BJ (cell line): Measurements from ENCODE around the gene STXBP5L. TPM values are rescaled to one million over a fixed set of nuclear protein-coding genes. Genes with fewer than 3 reads are reported as not detected.

Experiments used
- CTCF ChIA-PET: fragments of 350-600 bp; formaldehyde crosslinking; extraction: SDS; loops from one replicate; lab custom pipeline; 2021; ENCODE audit warnings: antibody characterized with exemption, inconsistent platforms; lab: Yijun Ruan, JAX
- POLR2A ChIA-PET: fragments of 300-600 bp; sonication (Branson Sonifier 250); formaldehyde crosslinking; extraction: SDS; loops from one replicate; lab custom pipeline; 2021; ENCODE audit warnings: antibody characterized with exemption; lab: Charles Lee
- DNase-seq: peaks from one replicate; pipeline ENCODE4 v3.0.0-alpha.2; 2011; ENCODE audit warnings: low read depth
- H3K27me3 ChIP-seq: 2 replicates; pipeline ENCODE4 v1.6.0; 2011; ENCODE audit warnings: low read length; ENCODE audit not compliant: control insufficient read depth, insufficient read depth
- H3K36me3 ChIP-seq: 2 replicates; pipeline ENCODE4 v1.5.1; 2011; ENCODE audit warnings: low read length; ENCODE audit not compliant: control insufficient read depth, insufficient read depth
- H3K4me3 ChIP-seq: 2 replicates; pipeline ENCODE4 v1.5.1; 2011; ENCODE audit warnings: low read depth, mild to moderate bottlenecking, control low read depth, low read length
- polyA plus RNA-seq: library from polyadenylated mRNA; depleted of rRNA; stranded (reverse); fragments of >200 nt; gene quantifications from 2 replicates; pipeline ENCODE4 v1.2.3, GENCODE V29; 2011
- TF ChIP-seq, protein P1 (sequence below): IDR thresholded peaks from 2 replicates; pipeline ENCODE4 v1.5.1; 2011; ENCODE audit warnings: low read depth, mild to moderate bottlenecking, control low read depth, inconsistent platforms, low read length, moderate library complexity; ENCODE audit not compliant: insufficient read depth

Gene STXBP5L
- polyA plus RNA-seq, 1 experiment, result not detected

DNA sequence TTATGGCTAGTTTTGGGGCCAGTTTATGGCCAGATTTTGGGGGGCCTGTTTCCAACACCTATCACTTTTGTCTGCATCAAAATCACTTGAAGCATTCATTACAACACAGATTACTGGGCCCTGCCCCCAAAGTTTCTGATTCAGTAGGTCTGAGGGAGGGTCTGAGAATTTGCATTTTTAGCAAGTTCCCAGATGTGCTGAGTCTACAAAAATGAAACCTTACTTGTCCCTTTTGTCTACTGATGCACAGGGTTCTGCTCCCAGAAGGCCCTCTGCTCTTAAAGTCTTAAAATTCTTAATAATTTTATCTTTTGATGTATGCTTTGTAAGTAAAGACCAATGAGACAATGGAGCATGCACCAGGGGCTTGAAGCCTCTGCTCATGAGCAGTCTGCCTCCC, 491.8 kb downstream of the STXBP5L start:
- no peak for DNase-seq
- Histone ChIP-seq H3K27me3 (no peaks in the 10 kb centered on the region), H3K36me3 (no peaks in the 10 kb centered on the region), H3K4me3 (no peak overlapping the region)
- TF ChIP-seq, protein P1, sequence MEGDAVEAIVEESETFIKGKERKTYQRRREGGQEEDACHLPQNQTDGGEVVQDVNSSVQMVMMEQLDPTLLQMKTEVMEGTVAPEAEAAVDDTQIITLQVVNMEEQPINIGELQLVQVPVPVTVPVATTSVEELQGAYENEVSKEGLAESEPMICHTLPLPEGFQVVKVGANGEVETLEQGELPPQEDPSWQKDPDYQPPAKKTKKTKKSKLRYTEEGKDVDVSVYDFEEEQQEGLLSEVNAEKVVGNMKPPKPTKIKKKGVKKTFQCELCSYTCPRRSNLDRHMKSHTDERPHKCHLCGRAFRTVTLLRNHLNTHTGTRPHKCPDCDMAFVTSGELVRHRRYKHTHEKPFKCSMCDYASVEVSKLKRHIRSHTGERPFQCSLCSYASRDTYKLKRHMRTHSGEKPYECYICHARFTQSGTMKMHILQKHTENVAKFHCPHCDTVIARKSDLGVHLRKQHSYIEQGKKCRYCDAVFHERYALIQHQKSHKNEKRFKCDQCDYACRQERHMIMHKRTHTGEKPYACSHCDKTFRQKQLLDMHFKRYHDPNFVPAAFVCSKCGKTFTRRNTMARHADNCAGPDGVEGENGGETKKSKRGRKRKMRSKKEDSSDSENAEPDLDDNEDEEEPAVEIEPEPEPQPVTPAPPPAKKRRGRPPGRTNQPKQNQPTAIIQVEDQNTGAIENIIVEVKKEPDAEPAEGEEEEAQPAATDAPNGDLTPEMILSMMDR, result no peak
- ChIA-PET CTCF (no interaction called here), POLR2A (no interaction called here)

GRCh38 chr3:121405631-121406030, 497.6 kb downstream of the STXBP5L start:
- DNase-seq, result no peak
- Histone ChIP-seq H3K27me3 (no peaks in the 10 kb centered on the region), H3K4me3 (no peak overlapping the region), H3K36me3 (no peaks in the 10 kb centered on the region)
- ChIA-PET POLR2A (no interaction called here), CTCF (no interaction called here)
- TF ChIP-seq, protein P1, result no peak

- CTCF ChIA-PET, result no interaction called here
- H3K27me3 ChIP-seq, result no peaks in the 10 kb centered on the region
Observed at GRCh38 chr3:121411523-121411922, 503.5 kb downstream of the STXBP5L start.

DNA sequence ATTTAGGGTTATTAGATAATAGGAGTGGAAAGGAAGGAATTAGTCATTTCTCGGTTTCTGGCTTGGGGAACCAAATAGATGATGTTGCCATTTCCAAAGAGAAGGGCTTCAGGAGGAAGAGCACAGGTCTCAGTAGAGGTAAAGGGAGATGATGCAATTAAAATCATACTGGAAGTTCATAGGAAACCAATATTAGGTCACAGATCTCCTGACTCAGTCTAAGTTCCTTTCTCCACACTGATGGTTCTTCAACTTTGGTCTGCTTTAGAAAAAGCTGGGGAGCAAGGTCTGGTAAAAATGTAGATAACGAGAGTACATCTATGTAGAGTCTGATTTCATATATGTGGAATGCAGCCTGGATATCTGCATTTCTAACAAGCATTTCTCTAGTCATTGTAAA, 506.9 kb downstream of the STXBP5L start:
- no peak for DNase-seq
- H3K27me3 ChIP-seq, result no peaks in the 10 kb centered on the region
- H3K36me3 ChIP-seq, result no peaks in the 10 kb centered on the region
- CTCF ChIA-PET, result no interaction called here
- POLR2A ChIA-PET, result no interaction called here
- H3K4me3 ChIP-seq, result no peak overlapping the region
- TF ChIP-seq, protein P1, result no peak

More at GRCh38 chr3:121411523-121411922, 503.5 kb downstream of the STXBP5L start:
- H3K4me3 ChIP-seq, result no peak overlapping the region
- POLR2A ChIA-PET, result no interaction called here
- H3K36me3 ChIP-seq, result no peaks in the 10 kb centered on the region
- TF ChIP-seq, protein P1, result no peak
- no peak for DNase-seq

DNA sequence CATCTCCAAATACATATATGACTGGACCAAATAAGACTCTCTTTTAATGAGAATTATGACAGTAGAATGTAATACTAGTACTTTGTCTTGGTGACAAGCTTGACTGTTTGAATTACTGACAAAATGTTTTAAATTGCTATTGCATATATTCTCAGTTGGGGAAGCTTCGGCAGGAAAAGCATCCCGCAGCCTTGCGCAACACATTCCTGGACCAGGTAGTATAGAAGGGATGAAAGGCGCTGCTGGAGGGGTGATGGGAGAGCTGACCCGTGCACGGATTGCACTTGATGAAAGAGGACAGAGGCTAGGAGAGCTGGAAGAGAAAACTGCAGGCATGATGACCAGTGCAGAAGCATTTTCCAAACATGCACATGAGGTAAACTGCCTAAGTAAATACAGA, 510.2 kb downstream of the STXBP5L start:
- POLR2A ChIA-PET, result no interaction called here
- DNase-seq, result no peak
- no peaks in the 10 kb centered on the region for H3K27me3 ChIP-seq
- H3K36me3 ChIP-seq, result no peaks in the 10 kb centered on the region
- TF ChIP-seq, protein P1, result no peak
- H3K4me3 ChIP-seq, result no peak overlapping the region
- CTCF ChIA-PET, result interaction anchor here (0.6 to 1.5 kb wide), 2 partner anchors 14 to 49 kb away, joined by 3 read pairs; no protein-coding TSS in a partner anchor
